ENCODE data around the gene SEPTIN10. TPM values are rescaled to one million over a fixed set of nuclear protein-coding genes. Genes with fewer than 3 reads are reported as not detected.
"Not testable (repeated sequence)": the region's sequence is repeated elsewhere in the genome, so short reads cannot be mapped to it uniquely, and the experiment has no call there.

SEPTIN10 gene
- polyA plus RNA-seq, 3 donors = 97.8 to 108 (median 103) TPM

GRCh38 chr2:109555346-109555900, 58.3 kb downstream of the SEPTIN10 start:
- DNase-seq = no peak

- no peak for DNase-seq
These were observed 59.0 kb downstream of the SEPTIN10 start for GRCh38 chr2:109554758-109555157.

GRCh38 chr2:109549016-109549590, 64.7 kb downstream of the SEPTIN10 start:
- no peak for DNase-seq

GRCh38 chr2:109547280-109547679, 66.5 kb downstream of the SEPTIN10 start:
- no peak for DNase-seq

- peak; percentile 61 for DNase-seq
These were observed 67.7 kb downstream of the SEPTIN10 start for GRCh38 chr2:109545828-109546713.

GRCh38 chr2:109542384-109542783, 71.4 kb downstream of the SEPTIN10 start:
- DNase-seq = no peak

- DNase-seq = no peak
These were observed 75.2 kb downstream of the SEPTIN10 start for GRCh38 chr2:109538546-109538945.

GRCh38 chr2:109537565-109538222, 76.1 kb downstream of the SEPTIN10 start:
- no peak for DNase-seq

- DNase-seq = not testable (repeated sequence)
These were observed 77.2 kb downstream of the SEPTIN10 start for GRCh38 chr2:109536556-109536955.

GRCh38 chr2:109535217-109535946, 78.4 kb downstream of the SEPTIN10 start:
- no peak for DNase-seq

- DNase-seq = no peak
These were observed 79.9 kb downstream of the SEPTIN10 start for GRCh38 chr2:109533823-109534222.

GRCh38 chr2:109532728-109533076, 81.1 kb downstream of the SEPTIN10 start:
- no peak for DNase-seq

- DNase-seq = no peak
These were observed 81.7 kb downstream of the SEPTIN10 start for GRCh38 chr2:109531896-109532727.

- DNase-seq = no peak
These were observed 82.5 kb downstream of the SEPTIN10 start for GRCh38 chr2:109531221-109531620.

- no peak for DNase-seq
These were observed 83.1 kb downstream of the SEPTIN10 start for GRCh38 chr2:109530712-109531111.

GRCh38 chr2:109529532-109530449, 84.0 kb downstream of the SEPTIN10 start:
- DNase-seq = no peak

GRCh38 chr2:109528811-109529501, 84.8 kb downstream of the SEPTIN10 start:
- no peak for DNase-seq

GRCh38 chr2:109527846-109528705, 85.7 kb downstream of the SEPTIN10 start:
- DNase-seq = no peak
